GM21786 (cell line): ENCODE results near the gene SESN2.
A peak's percentile ranks its signal among the peaks of the same experiment; 100 is the strongest.

Experiments used
- ATAC-seq: cut with Tn5 transposase; IDR thresholded peaks from one replicate; pipeline ENCODE4 v1.9.1; 2021; ENCODE audit not compliant: unreplicated experiment

SESN2 gene

GRCh38 chr1:28259252-28259933 is at the start of gene SESN2:
Gene SESN2 (plus strand): TSS chr1:28259518. CDS start chr1:28259848, 330 bp downstream.
- peak; percentile 84 for ATAC-seq

- no peak for ATAC-seq
Observed at GRCh38 chr1:28209700-28210099, 49.6 kb upstream of the SESN2 start.

GRCh38 chr1:28213315-28213714 is 46.0 kb upstream of the SESN2 start:
- no peak for ATAC-seq

GRCh38 chr1:28229089-28229488 is 30.2 kb upstream of the SESN2 start:
- no peak for ATAC-seq

GRCh38 chr1:28229996-28230395 is 29.3 kb upstream of the SESN2 start:
- ATAC-seq = no peak

- ATAC-seq = peak; percentile 44
Observed at GRCh38 chr1:28232558-28233263, 26.6 kb upstream of the SESN2 start, which contains the start of gene DNAJC8. Gene DNAJC8 (minus strand): TSS chr1:28233029. CDS start chr1:28232998, 31 bp downstream.

- ATAC-seq = no peak
Observed at GRCh38 chr1:28233264-28233606, 26.1 kb upstream of the SESN2 start.

- peak; percentile 86 for ATAC-seq
Observed at GRCh38 chr1:28235755-28236655, 23.3 kb upstream of the SESN2 start, which contains the start of gene ATP5IF1. Gene ATP5IF1 (plus strand): TSS chr1:28236124. CDS start chr1:28236184, 60 bp downstream.

- no peak for ATAC-seq
Observed at GRCh38 chr1:28236656-28237322, 22.5 kb upstream of the SESN2 start.

- ATAC-seq = no peak
Observed at GRCh38 chr1:28239004-28239403, 20.3 kb upstream of the SESN2 start.

- no peak for ATAC-seq
Observed at GRCh38 chr1:28240024-28240423, 19.3 kb upstream of the SESN2 start.

- ATAC-seq = no peak
Observed at GRCh38 chr1:28241638-28242241, 17.6 kb upstream of the SESN2 start.

- no peak for ATAC-seq
Observed at GRCh38 chr1:28243685-28244311, 15.5 kb upstream of the SESN2 start.

- no peak for ATAC-seq
Observed at GRCh38 chr1:28244549-28245251, 14.6 kb upstream of the SESN2 start.

GRCh38 chr1:28246427-28246832 is 12.9 kb upstream of the SESN2 start:
- no peak for ATAC-seq

- no peak for ATAC-seq
Observed at GRCh38 chr1:28247612-28248272, 11.6 kb upstream of the SESN2 start.

GRCh38 chr1:28248273-28249012 is 10.9 kb upstream of the SESN2 start:
- ATAC-seq = no peak
